HG03558 (cell line): ENCODE results near the gene GRN.

Experiments used
- ATAC-seq: cut with Tn5 transposase; IDR thresholded peaks from one replicate; pipeline ENCODE4 v1.9.1; 2021; ENCODE audit warnings: moderate number of reproducible peaks; ENCODE audit not compliant: unreplicated experiment; ENCODE audit errors: extremely low read depth

The GRN gene

DNA sequence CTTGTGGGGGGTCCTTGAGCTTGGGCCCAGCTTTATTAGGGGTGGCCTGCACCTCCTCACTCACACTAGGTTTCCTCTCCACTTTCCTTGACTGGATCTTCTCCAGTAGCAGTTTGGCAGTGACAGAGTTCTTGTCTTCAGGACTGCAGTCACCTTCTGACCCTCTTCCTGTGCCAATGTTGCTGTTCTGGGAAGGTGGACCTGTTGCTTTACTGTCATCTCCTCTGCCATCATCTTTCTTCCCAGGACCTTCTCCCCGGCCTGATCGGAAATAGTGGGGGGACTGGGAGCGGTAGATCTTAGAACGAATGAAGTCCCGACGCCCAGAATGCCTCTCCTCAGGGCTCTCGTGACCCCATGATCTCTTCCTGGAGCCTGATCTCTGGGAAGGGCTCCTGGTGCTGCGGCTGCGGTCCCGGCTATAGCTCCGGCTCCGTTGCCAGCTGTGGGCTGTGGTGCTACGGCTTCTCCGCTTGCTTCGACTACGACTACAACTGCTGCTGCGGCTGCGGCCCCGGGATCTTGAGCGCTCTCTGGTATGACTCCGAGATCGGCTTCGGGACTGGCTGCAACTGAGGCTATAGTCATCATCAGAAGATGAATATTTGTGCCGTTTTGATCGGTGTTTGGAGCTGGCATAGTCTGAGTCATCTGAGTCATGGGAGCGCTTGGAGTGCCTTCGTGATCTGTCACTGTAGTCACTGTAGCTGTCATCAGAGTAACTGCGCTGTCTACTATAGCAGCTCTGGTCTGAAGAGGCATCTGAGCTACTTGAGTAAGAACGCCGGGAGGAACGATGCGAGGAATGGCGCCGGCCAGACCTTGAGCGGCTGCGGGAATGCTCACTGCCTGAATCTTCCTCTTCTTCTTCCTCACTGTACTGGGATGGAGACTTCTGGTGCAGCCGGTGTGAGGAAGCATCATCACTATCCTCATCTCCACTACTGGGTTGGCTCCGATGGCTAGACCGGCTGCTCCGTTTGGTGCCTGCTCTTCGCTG lies 53.9 kb downstream of the GRN start:
- no peak for ATAC-seq

DNA sequence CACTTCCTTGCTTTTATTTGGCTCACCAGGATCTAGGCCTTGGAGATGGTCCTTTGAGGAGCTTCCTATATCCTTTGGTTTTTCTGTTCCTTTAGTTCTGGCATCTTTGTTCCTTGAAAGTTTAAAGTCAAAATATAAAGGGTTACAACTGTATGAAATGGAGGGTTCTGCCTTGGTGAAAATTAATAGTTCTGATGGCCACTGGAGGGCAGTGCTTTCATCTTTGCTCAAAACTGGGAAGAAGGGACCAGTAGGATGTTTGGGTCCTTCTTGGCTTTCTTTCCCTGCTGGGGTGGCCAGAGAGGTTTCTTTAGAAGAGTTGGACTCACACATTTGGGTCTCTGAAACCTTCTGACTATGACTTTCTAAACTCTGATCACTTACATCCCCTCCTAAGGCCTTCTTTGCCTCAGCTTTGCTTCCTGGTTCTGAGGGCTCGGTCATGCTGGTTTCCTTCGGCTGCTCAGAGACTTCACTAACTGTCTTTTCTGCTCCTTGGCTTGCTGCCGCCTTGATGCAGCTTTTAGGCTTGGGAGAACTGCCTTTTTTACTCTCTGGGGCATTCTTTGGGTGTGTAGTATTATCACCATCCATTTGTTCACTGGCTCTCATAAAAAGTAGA lies 55.2 kb downstream of the GRN start:
- ATAC-seq = no peak
